HepG2 (cell line): ENCODE data around the gene RPL4. TPM values are rescaled to one million over a fixed set of nuclear protein-coding genes. Genes with fewer than 3 reads are reported as not detected.
A peak's percentile ranks its signal among the peaks of the same experiment; 100 is the strongest.

Experiments
- ATF7-NPFF ChIP-seq: sonication (generic); formaldehyde crosslinking; IDR thresholded peaks from 2 replicates; pipeline ENCODE4 v1.8.1; 2023; ENCODE audit warnings: mild to moderate bottlenecking, low read depth, missing genetic modification reagents, moderate library complexity
- BORCS8-MEF2B ChIP-seq: sonication (generic); formaldehyde crosslinking; IDR thresholded peaks from 2 replicates; pipeline ENCODE4 v1.8.0; 2022; ENCODE audit warnings: mild to moderate bottlenecking, missing genetic modification reagents
- CHCHD3 ChIP-seq: sonication (generic); formaldehyde crosslinking; IDR thresholded peaks from 2 replicates; pipeline ENCODE4 v1.8.0; 2022; ENCODE audit warnings: mild to moderate bottlenecking, missing genetic modification reagents, moderate library complexity
- EED ChIP-seq: sonication (generic); formaldehyde crosslinking; IDR thresholded peaks from 2 replicates; pipeline ENCODE4 v1.5.0; 2020; ENCODE audit warnings: mild to moderate bottlenecking, missing genetic modification reagents
- FOXC1 ChIP-seq: sonication (generic); formaldehyde crosslinking; IDR thresholded peaks from 2 replicates; pipeline ENCODE4 v1.8.0; 2022; ENCODE audit warnings: mild to moderate bottlenecking, missing genetic modification reagents, borderline replicate concordance
- KDM1A ChIP-seq: IDR thresholded peaks from 2 replicates; pipeline ENCODE4 v1.6.1; 2016; ENCODE audit warnings: missing compliant biosample characterization
- LCORL ChIP-seq, 2 experiments: fragments of 450-650 bp in 1 of 2; sonication (generic) in 1 of 2; formaldehyde crosslinking in 1 of 2; IDR thresholded peaks; 2 replicates each; pipeline versions ENCODE4 v1.5.0 to v1.6.1; 2017 to 2020; ENCODE audit warnings: antibody characterized with exemption in 1 of 2, missing genetic modification reagents in 1 of 2
- LRRFIP1 ChIP-seq: sonication (generic); formaldehyde crosslinking; conservative IDR thresholded peaks from 2 replicates; pipeline ENCODE4 v1.4.0; 2020; ENCODE audit warnings: missing genetic modification reagents
- NCOA2 ChIP-seq: sonication (generic); formaldehyde crosslinking; IDR thresholded peaks from 2 replicates; pipeline ENCODE4 v1.8.0; 2022; ENCODE audit warnings: inconsistent platforms
- NFAT5 ChIP-seq: sonication (generic); formaldehyde crosslinking; IDR thresholded peaks from 2 replicates; pipeline ENCODE4 v1.4.0; 2020; ENCODE audit warnings: missing genetic modification reagents
- NR2F1 ChIP-seq, 2 experiments: fragments of 450-650 bp in 1 of 2; formaldehyde crosslinking in 1 of 2; IDR thresholded peaks; 2 replicates each; pipeline versions ENCODE4 v1.5.0 to v1.6.1; 2016 to 2020; ENCODE audit warnings: mild to moderate bottlenecking in 1 of 2, missing compliant biosample characterization in 1 of 2, missing genetic modification reagents in 1 of 2, moderate library complexity in 1 of 2
- POLR2AphosphoS5 ChIP-seq: IDR thresholded peaks from 2 replicates; pipeline ENCODE4 v1.6.1; 2012; ENCODE audit warnings: low read depth, low read length
- RARG ChIP-seq: sonication (generic); formaldehyde crosslinking; IDR thresholded peaks from 2 replicates; pipeline ENCODE4 v1.4.0; 2020; ENCODE audit warnings: low read depth, mild to moderate bottlenecking, missing genetic modification reagents
- SATB2 ChIP-seq: sonication (generic); formaldehyde crosslinking; IDR thresholded peaks from 2 replicates; pipeline ENCODE4 v1.5.0; 2020; ENCODE audit warnings: missing genetic modification reagents
- SP5 ChIP-seq: IDR thresholded peaks from 2 replicates; pipeline ENCODE4 v1.6.1; 2016; ENCODE audit warnings: low read depth, borderline replicate concordance
- SRSF9 ChIP-seq: fragments of 200-400 bp; formaldehyde crosslinking; IDR thresholded peaks from 2 replicates; pipeline ENCODE4 v1.6.1; 2018; ENCODE audit warnings: borderline replicate concordance, mild to moderate bottlenecking, low read depth, low read length; ENCODE audit not compliant: insufficient read depth, poor library complexity, severe bottlenecking
- TCF7L2 ChIP-seq: IDR thresholded peaks from 2 replicates; pipeline ENCODE4 v1.6.1; 2011; ENCODE audit warnings: mild to moderate bottlenecking, low read depth, low read length, moderate library complexity
- ZNF263 ChIP-seq: sonication (generic); formaldehyde crosslinking; IDR thresholded peaks from 2 replicates; pipeline ENCODE4 v1.4.0; 2020; ENCODE audit warnings: missing genetic modification reagents
- ZNF547 ChIP-seq: sonication (generic); formaldehyde crosslinking; IDR thresholded peaks from 2 replicates; pipeline ENCODE4 v1.5.1; 2020; ENCODE audit warnings: mild to moderate bottlenecking, missing genetic modification reagents
- ZNF691 ChIP-seq: sonication (generic); formaldehyde crosslinking; IDR thresholded peaks from 2 replicates; pipeline ENCODE4 v1.4.0; 2020; ENCODE audit warnings: missing genetic modification reagents, low read depth, mild to moderate bottlenecking, borderline replicate concordance
- polyA plus RNA-seq, 8 experiments: library from polyadenylated mRNA; depleted of rRNA in 3 of 8; stranded (reverse) in 7 of 8; unstranded in 1 of 8; fragments of >200 nt; fragmentation: Illumina TruSeq in 4 of 8; extraction: Trizol in 4 of 8; gene quantifications; 2 replicates each; pipeline versions ENCODE4 v1.2.1 to v1.2.3, GENCODE V29; 2011 to 2016; ENCODE audit warnings: low read depth in 4 of 8, missing spikeins in 1 of 8, mixed read lengths in 1 of 8; ENCODE audit not compliant: insufficient read depth in 1 of 8
- total RNA-seq, 5 experiments: library from RNA; depleted of rRNA; stranded (reverse); fragments of >200 nt; fragmentation: Illumina TruSeq; extraction: Trizol; gene quantifications; 2 replicates each; pipeline ENCODE4 v1.2.3, GENCODE V29; 2016; ENCODE audit warnings: low read depth in 1 of 5

Gene RPL4
- total and polyA plus RNA-seq, 2 of the 13 experiments (the other 11 are each of a cell fraction or from before 2014, with no cell fraction given) = 3,630 to 3,960 TPM

GRCh38 chr15:66497502-66498455, 6.9 kb downstream of the RPL4 start, which contains the start of gene SNAPC5 (continued):
- TF ChIP-seq NFAT5 (no peak), EED (CRISPR knock-in tag) (no peak), ATF7-NPFF (CRISPR knock-in tag) (peak; percentile 95), RARG (CRISPR knock-in tag) (no peak), ZNF691 (CRISPR knock-in tag) (peak; percentile 55; the same call in 1 of the 2 replicates), LRRFIP1 (no peak), TCF7L2 (no peak), SP5 (peak; percentile 82; the same call in 1 of the 2 replicates), FOXC1 (CRISPR knock-in tag) (peak; percentile 77), BORCS8-MEF2B (CRISPR knock-in tag) (peak; percentile 83; the same call in 1 of the 2 replicates), KDM1A (CRISPR knock-in tag) (no peak), SATB2 (CRISPR knock-in tag) (no peak), ZNF263 (no peak), LCORL (IDR thresholded peaks at IDR 0.05) (no peak), LCORL (CRISPR knock-in tag; IDR thresholded peaks at IDR 0.05) (peak; percentile 73), POLR2AphosphoS5 (peak; percentile 69; the same call in 1 of the 2 replicates), NCOA2 (CRISPR knock-in tag) (peak; percentile 35; the same call in 1 of the 2 replicates), NR2F1 (CRISPR knock-in tag; IDR thresholded peaks at IDR 0.05) (no peak), ZNF547 (CRISPR knock-in tag) (no peak), SRSF9 (no peak), CHCHD3 (CRISPR knock-in tag) (0 out of 2 replicates have a peak, but pooled peaks have one; percentile 46)
